ENCODE measurements around the gene PCGF1. TPM values are rescaled to one million over a fixed set of nuclear protein-coding genes. Genes with fewer than 3 reads are reported as not detected.

Gene PCGF1
- total RNA-seq, 1 experiment from 2014 or later, result 28.1 TPM

- no peak overlapping the region for H3K23ac ChIP-seq (ENCODE audit: insufficient read length, low read depth, low read length)
- H4K8ac ChIP-seq (replicated peaks; ENCODE audit: insufficient read length, low read depth, low read length), result no peak overlapping the region
- peaks cover 4% of the 10 kb centered on the region; the same call in 1 of the 2 replicates for H3K79me2 ChIP-seq (ENCODE audit: insufficient read depth, low read length)
- Mint-ChIP-seq H3K4me1 (peaks cover 17 to 22% of the 10 kb centered on the region in 2 experiments), H3K27ac (no peak overlapping the region), H3K4me3 (peak overlapping the region; percentile 98 to 99), H3K27me3 (ENCODE audit: low read depth) (peaks cover 2% of the 10 kb centered on the region; the same call in 1 of the 2 replicates), H3K9me3 (no peaks in the 10 kb centered on the region; a peak in 1 of 5 replicates), H3K36me3 (ENCODE audit: insufficient read depth in 1 of 3, low read depth in 3 of 3) (peaks cover 30 to 64% (median 47%) of the 10 kb centered on the region in 3 experiments)
- no CpG with 5 or more reads among the region's 54 CpGs for WGBS (ENCODE audit: extremely low coverage, insufficient read length, low lambda C conversion rate)
- peak; percentile 53 for DNase-seq
- no peak overlapping the region for H4K91ac ChIP-seq (ENCODE audit: insufficient read length, low read depth, low read length)
- no peak overlapping the region for H2AK5ac ChIP-seq (ENCODE audit: insufficient read length, low read length)
- H3K9ac ChIP-seq (ENCODE audit: extremely low read depth, insufficient read length, low read length), result peak overlapping the region; percentile 57
- H3T11ph ChIP-seq (ENCODE audit: low read length), result no peak overlapping the region
- H2BK12ac ChIP-seq (ENCODE audit: insufficient read length, low read depth, low read length), result no peak overlapping the region
- no peak overlapping the region for H2BK5ac ChIP-seq (ENCODE audit: insufficient read length, low read length)
- H3K4me1 ChIP-seq (ENCODE audit: insufficient read depth, low read length), result peaks cover 4% of the 10 kb centered on the region; the same call in 1 of the 2 replicates
- peak overlapping the region; percentile 83 for H3K4me2 ChIP-seq (ENCODE audit: insufficient read depth, insufficient read length, low read length)
- H2BK120ac ChIP-seq (ENCODE audit: low read depth, low read length, poor library complexity, severe bottlenecking), result no peak overlapping the region
- H3K18ac ChIP-seq (ENCODE audit: insufficient read length, low read depth, low read length), result no peak overlapping the region
- H4K5ac ChIP-seq (ENCODE audit: insufficient read length, low read depth, low read length), result no peak overlapping the region
- H3K14ac ChIP-seq (ENCODE audit: insufficient read depth, low read length), result no peak overlapping the region; the same call in 1 of the 2 replicates
- no peaks in the 10 kb centered on the region for H4K20me1 ChIP-seq (ENCODE audit: control insufficient read depth, insufficient read depth, insufficient read length)
- no peak for TF ChIP-seq CTCF (conservative IDR thresholded peaks at IDR 0.05)
- no peak overlapping the region for H3K27ac ChIP-seq (ENCODE audit: insufficient read length, low read depth, low read length)
- no peaks in the 10 kb centered on the region for H3K27me3 ChIP-seq (ENCODE audit: insufficient read depth, low read length)
- no peaks in the 10 kb centered on the region for H3K9me3 ChIP-seq (ENCODE audit: control insufficient read depth, low read depth, low read length)
- no peak overlapping the region for H3K4ac ChIP-seq (ENCODE audit: low read depth, low read length)
- no peak overlapping the region for H2BK15ac ChIP-seq (ENCODE audit: low read depth, low read length)
- H3K79me1 ChIP-seq (ENCODE audit: insufficient read depth, low read depth, low read length, poor library complexity, severe bottlenecking), result peaks cover 4% of the 10 kb centered on the region
- H3K23me2 ChIP-seq (ENCODE audit: insufficient read length, low read depth, low read length, poor library complexity, severe bottlenecking), result peaks cover 15% of the 10 kb centered on the region
- no peak overlapping the region for H3K56ac ChIP-seq (ENCODE audit: insufficient read length, low read depth, low read length)
- no peak overlapping the region for H2AFZ ChIP-seq (ENCODE audit: low read length)
- H2BK20ac ChIP-seq (ENCODE audit: low read depth, low read length, poor library complexity, severe bottlenecking), result no peak overlapping the region
Measured at GRCh38 chr2:74530239-74531187, 23.0 kb upstream of the PCGF1 start.

Data from H9 (cell line).